Transverse colon (tissue), 4 donors: ENCODE measurements around the gene INPP5K. TPM values are rescaled to one million over a fixed set of nuclear protein-coding genes. Genes with fewer than 3 reads are reported as not detected.
A peak's percentile ranks its signal among the peaks of the same experiment; 100 is the strongest.

Experiments
- DNase-seq: peaks from one replicate; pipeline ENCODE4 v3.0.0-alpha.2; 2019
- H3K27ac ChIP-seq, 4 donors: fragments of 200-600 bp; sonication (generic); 2 replicates each; pipeline ENCODE4 v1.5.1; 2016 to 2018; ENCODE audit warnings: inconsistent platforms in 4 of 4
- H3K27me3 ChIP-seq: fragments of 200-600 bp; sonication (generic); 2 replicates; pipeline ENCODE4 v1.5.1; 2017; ENCODE audit warnings: inconsistent platforms
- H3K36me3 ChIP-seq, 4 donors: fragments of 200-600 bp; sonication (generic); 2 replicates each; pipeline ENCODE4 v1.5.1; 2017 to 2019; ENCODE audit warnings: inconsistent platforms in 4 of 4
- H3K4me1 ChIP-seq, 4 donors: fragments of 200-600 bp; sonication (generic); 2 replicates each; pipeline ENCODE4 v1.5.1; 2017 to 2020; ENCODE audit warnings: inconsistent platforms in 4 of 4
- H3K4me3 ChIP-seq, 4 donors: fragments of 200-600 bp; sonication (generic); 1 replicate in 1 of 4; 2 replicates in 3 of 4; pipeline versions ENCODE4 v1.5.1 to v1.6.1; 2017 to 2019; ENCODE audit warnings: inconsistent platforms in 4 of 4
- H3K9me3 ChIP-seq, 2 donors: fragments of 200-600 bp; sonication (generic); 2 replicates each; pipeline ENCODE4 v1.5.1; 2017 to 2019; ENCODE audit warnings: inconsistent platforms in 2 of 2
- EP300 ChIP-seq: sonication (generic); formaldehyde crosslinking; IDR thresholded peaks from one replicate; pipeline ENCODE4 v1.6.1; 2017; ENCODE audit warnings: antibody characterized with exemption, low read depth
- POLR2A ChIP-seq: fragments of 450-650 bp; IDR thresholded peaks from one replicate; pipeline ENCODE4 v1.6.1; 2016; ENCODE audit warnings: antibody characterized with exemption, mild to moderate bottlenecking, moderate library complexity
- POLR2AphosphoS5 ChIP-seq, 3 donors: sonication (generic); formaldehyde crosslinking; IDR thresholded peaks; one replicate each; pipeline ENCODE4 v1.6.1; 2016; ENCODE audit warnings: antibody characterized with exemption in 3 of 3
- WGBS, 2 donors: methylation state at CpG; one replicate each; pipeline ENCODE4 v1.1.5; 2018; ENCODE audit warnings: low coverage in 1 of 2; 5-methylcytosine and 5-hydroxymethylcytosine counted together
- in situ Hi-C, 4 donors: fragments of 200-750 bp; cut with MboI; loops; one replicate each; pipeline versions ENCODE4 v1.15.0 to v1.15.1; 2017; ENCODE audit warnings: low sequenced_read_pairs in 3 of 4, low pct_ligation_motif_present in 1 of 4, low pct_unique_long_range_greater_than_20kb in 1 of 4
- intact Hi-C: fragments of 100-400 bp; cut with DNase I; formaldehyde crosslinking; loops from one replicate; pipeline ENCODE4 v1.15.1; 2023; ENCODE audit warnings: low total_unique reads
- total RNA-seq, 4 donors: library from RNA; depleted of rRNA; stranded (reverse); fragments of >200 nt; gene quantifications; one replicate each; pipeline ENCODE4 v1.1.0, GENCODE V29; 2016
- TF ChIP-seq, protein P1 (sequence below), 5 experiments: fragments of 200-600 bp in 3 of 5; fragments of 450-650 bp in 2 of 5; sonication (generic) in 3 of 5; IDR thresholded peaks; 1 replicate in 2 of 5; 2 replicates in 3 of 5; pipeline ENCODE4 v1.5.1; 2016 to 2017; ENCODE audit warnings: antibody characterized with exemption in 5 of 5, inconsistent platforms in 3 of 5, mild to moderate bottlenecking in 2 of 5, moderate library complexity in 1 of 5

The INPP5K gene
- total RNA-seq, 4 donors from 2014 or later, result 10.9 to 114 (median 81.9) TPM

DNA sequence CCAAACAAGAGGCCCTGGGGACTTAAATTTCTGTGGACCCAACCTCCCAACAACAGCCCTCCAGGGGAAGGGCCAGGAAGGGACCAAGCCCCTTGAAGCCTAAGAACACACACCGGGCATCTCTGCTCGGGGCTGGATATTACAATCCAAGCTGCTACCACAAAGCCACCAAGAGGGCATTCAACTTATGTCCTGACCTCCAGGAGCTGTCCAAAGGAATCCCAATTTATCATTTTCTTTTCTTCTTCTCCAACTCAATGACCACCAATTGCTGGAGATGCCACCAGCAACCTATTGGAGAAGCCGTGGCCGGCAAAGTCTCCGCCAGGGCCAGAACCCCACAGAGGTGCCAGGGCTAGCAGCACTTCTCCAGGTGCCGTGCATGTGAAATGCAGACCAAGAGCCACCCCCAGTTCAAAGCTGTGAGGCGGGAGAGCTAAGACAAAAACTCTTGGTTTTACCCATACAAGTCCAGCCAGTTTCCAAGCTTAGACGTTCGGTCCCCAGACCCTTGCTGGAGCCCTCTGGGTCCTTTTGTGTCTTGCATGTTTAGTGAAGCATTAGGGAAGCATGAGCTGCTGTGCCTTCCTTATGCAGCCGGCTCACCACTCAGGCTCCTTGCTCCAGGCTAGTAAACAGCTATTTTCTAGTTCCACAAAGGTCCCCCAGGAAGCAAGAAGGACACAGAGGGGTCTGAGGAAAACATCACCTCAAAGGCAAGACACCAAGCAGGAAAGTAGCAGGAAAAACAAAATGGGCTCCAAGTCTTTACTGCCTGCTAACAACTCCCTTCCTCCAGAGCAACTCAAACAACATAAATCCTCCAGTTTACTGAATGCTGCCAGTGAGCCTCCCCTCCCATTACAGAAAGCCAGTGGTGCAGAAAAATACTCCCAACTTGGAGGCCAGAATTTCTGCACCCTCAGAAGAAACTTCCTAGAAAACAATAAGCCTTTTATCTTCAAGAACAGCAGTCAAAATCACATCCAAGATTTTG lies 42.9 kb upstream of the INPP5K start:
- Histone ChIP-seq H3K27ac (peak overlapping the region in 3 of 4 donors; percentile 20 to 92 (median 32)), H3K4me1 (peaks cover 15 to 71% (median 47%) of the 10 kb centered on the region in 4 donors), H3K9me3 (no peaks in the 10 kb centered on the region), H3K4me3 (no peak overlapping the region), H3K27me3 (no peaks in the 10 kb centered on the region), H3K36me3 (no peaks in the 10 kb centered on the region)
- 82 to 87% methylated on average over 3 to 10 of the region's 10 CpGs for WGBS, 2 donors
- DNase-seq, result no peak
- in situ Hi-C loops, result no loop called here
- TF ChIP-seq POLR2AphosphoS5 (IDR thresholded peaks at IDR 0.05), result no peak
- TF ChIP-seq EP300, result no peak
- TF ChIP-seq POLR2A, result no peak
- TF ChIP-seq, protein P1, sequence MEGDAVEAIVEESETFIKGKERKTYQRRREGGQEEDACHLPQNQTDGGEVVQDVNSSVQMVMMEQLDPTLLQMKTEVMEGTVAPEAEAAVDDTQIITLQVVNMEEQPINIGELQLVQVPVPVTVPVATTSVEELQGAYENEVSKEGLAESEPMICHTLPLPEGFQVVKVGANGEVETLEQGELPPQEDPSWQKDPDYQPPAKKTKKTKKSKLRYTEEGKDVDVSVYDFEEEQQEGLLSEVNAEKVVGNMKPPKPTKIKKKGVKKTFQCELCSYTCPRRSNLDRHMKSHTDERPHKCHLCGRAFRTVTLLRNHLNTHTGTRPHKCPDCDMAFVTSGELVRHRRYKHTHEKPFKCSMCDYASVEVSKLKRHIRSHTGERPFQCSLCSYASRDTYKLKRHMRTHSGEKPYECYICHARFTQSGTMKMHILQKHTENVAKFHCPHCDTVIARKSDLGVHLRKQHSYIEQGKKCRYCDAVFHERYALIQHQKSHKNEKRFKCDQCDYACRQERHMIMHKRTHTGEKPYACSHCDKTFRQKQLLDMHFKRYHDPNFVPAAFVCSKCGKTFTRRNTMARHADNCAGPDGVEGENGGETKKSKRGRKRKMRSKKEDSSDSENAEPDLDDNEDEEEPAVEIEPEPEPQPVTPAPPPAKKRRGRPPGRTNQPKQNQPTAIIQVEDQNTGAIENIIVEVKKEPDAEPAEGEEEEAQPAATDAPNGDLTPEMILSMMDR (IDR thresholded peaks at IDR 0.05), result no peak
- intact Hi-C loops, result no loop called here

DNA sequence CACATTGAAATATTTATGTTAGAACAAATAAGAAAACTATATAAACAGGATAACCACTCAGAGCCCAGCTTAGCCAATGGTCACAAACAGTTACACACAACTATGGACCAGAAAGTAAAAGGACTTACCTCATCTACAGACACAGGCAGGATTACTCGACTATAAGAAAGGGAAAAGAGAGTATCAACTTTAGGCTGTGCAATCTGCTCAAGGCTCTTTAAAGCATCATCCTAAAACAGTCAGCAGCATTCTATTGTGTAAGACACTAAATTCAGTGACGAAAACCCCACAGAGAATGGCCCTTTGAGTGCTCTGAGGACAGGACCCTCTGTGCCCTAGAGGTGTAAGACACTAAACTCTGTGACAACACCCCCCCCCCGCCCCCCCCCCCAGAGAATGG lies 42.0 kb upstream of the INPP5K start:
- in situ Hi-C loops (no loop called here), intact Hi-C loops (no loop called here)
- WGBS, 2 donors, result 71 to 83% methylated on average over 2 of the region's 3 CpGs
- no peaks in the 10 kb centered on the region for H3K36me3 ChIP-seq
- H3K4me3 ChIP-seq, result no peak overlapping the region
- no peaks in the 10 kb centered on the region for H3K9me3 ChIP-seq
- H3K27ac ChIP-seq, result peak overlapping the region in 1 of 4 donors; percentile 27
- DNase-seq, result no peak
- H3K4me1 ChIP-seq, result peaks cover 15 to 70% (median 47%) of the 10 kb centered on the region in 4 donors
- TF ChIP-seq EP300, result no peak
- TF ChIP-seq POLR2A, result no peak
- TF ChIP-seq, protein P1 (IDR thresholded peaks at IDR 0.05), result no peak
- no peak for TF ChIP-seq POLR2AphosphoS5 (IDR thresholded peaks at IDR 0.05)
- no peaks in the 10 kb centered on the region for H3K27me3 ChIP-seq

DNA sequence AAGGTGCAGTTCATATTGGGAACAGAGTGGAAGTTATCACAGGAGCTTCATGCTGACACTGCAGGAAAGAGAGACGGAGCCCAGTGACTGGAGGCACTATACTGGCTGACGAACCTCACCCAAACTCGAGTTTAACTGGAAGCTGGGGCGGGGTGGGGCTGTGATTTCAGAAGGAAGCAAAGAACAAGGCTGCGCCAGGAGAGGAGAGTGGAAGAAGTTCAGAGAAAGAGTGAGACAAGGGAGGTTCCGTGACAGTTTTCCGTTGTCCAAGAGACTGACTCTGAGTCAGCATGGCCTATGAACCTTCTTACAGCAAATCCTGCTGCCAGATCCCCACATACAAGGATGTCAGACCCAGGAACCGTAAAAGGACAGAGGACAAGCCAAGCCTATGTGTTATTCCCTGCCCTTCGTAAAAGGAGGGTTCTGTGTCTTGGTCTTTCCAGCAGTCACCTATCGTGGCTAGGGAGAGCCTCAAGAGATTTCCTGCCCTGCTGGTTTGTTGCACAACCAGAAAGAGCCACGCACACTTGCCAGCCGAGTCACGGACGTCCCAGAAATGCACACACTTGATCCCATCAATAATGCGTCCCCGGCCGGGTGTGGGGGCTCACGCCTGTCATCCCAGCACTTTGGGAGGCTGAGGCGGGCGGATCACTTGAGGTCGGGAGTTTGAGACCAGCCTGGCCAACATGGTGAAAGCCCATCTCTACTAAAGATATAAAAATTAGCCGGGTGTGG lies 41.1 kb upstream of the INPP5K start:
- WGBS, 2 donors, result 54 to 90% methylated on average over 5 to 22 of the region's 22 CpGs
- peak overlapping the region in 3 of 4 donors; percentile 37 to 57 (median 38) for H3K27ac ChIP-seq
- no peaks in the 10 kb centered on the region for H3K9me3 ChIP-seq
- peak; percentile 37 for DNase-seq
- peaks cover 0 to 2% (median 0%) of the 10 kb centered on the region in 4 donors for H3K36me3 ChIP-seq
- no peak overlapping the region for H3K4me3 ChIP-seq
- H3K27me3 ChIP-seq, result no peaks in the 10 kb centered on the region
- peaks cover 15 to 64% (median 42%) of the 10 kb centered on the region in 4 donors for H3K4me1 ChIP-seq
- in situ Hi-C loops, result no loop called here
- intact Hi-C loops, result no loop called here
- TF ChIP-seq POLR2AphosphoS5 (IDR thresholded peaks at IDR 0.05) (no peak), EP300 (no peak), POLR2A (no peak)
- TF ChIP-seq, protein P1 (IDR thresholded peaks at IDR 0.05), result no peak
